BJ (cell line): Measurements from ENCODE around the gene TUBB. TPM values are rescaled to one million over a fixed set of nuclear protein-coding genes. Genes with fewer than 3 reads are reported as not detected.
"Not testable (repeated sequence)": the region's sequence is repeated elsewhere in the genome, so short reads cannot be mapped to it uniquely, and the experiment has no call there.

Experiments
- CTCF ChIA-PET: fragments of 350-600 bp; formaldehyde crosslinking; extraction: SDS; loops from one replicate; lab custom pipeline; 2021; ENCODE audit warnings: antibody characterized with exemption, inconsistent platforms; lab: Yijun Ruan, JAX
- POLR2A ChIA-PET: fragments of 300-600 bp; sonication (Branson Sonifier 250); formaldehyde crosslinking; extraction: SDS; loops from one replicate; lab custom pipeline; 2021; ENCODE audit warnings: antibody characterized with exemption; lab: Charles Lee
- DNase-seq: peaks from one replicate; pipeline ENCODE4 v3.0.0-alpha.2; 2011; ENCODE audit warnings: low read depth
- H3K27me3 ChIP-seq: 2 replicates; pipeline ENCODE4 v1.6.0; 2011; ENCODE audit warnings: low read length; ENCODE audit not compliant: control insufficient read depth, insufficient read depth
- H3K36me3 ChIP-seq: 2 replicates; pipeline ENCODE4 v1.5.1; 2011; ENCODE audit warnings: low read length; ENCODE audit not compliant: control insufficient read depth, insufficient read depth
- H3K4me3 ChIP-seq: 2 replicates; pipeline ENCODE4 v1.5.1; 2011; ENCODE audit warnings: low read depth, mild to moderate bottlenecking, control low read depth, low read length
- polyA plus RNA-seq: library from polyadenylated mRNA; depleted of rRNA; stranded (reverse); fragments of >200 nt; gene quantifications from 2 replicates; pipeline ENCODE4 v1.2.3, GENCODE V29; 2011
- TF ChIP-seq, protein P1 (sequence below): IDR thresholded peaks from 2 replicates; pipeline ENCODE4 v1.5.1; 2011; ENCODE audit warnings: low read depth, mild to moderate bottlenecking, control low read depth, inconsistent platforms, low read length, moderate library complexity; ENCODE audit not compliant: insufficient read depth

Gene TUBB
- polyA plus RNA-seq, 1 experiment: 1,840 TPM

DNA sequence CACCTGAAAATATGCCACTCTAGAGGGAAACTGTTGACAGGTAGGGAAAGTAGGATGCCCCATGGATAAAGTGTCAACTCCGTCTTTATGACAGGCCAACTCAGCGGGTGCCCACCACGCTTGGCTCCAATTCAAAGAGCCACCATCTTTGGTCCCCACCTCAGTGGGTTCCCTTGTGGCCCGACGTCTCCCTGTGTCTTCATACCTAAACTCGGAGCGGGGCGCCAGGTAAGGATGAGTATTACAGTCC, 3.3 kb upstream of the TUBB start:
- POLR2A ChIA-PET: interaction anchor here (0.5 to 1.3 kb wide), 5 partner anchors 10 to 102 kb away, joined by 3 to 8 read pairs (median 3); partner anchors contain the start of genes MRPS18B and PPP1R10
- CTCF ChIA-PET: interaction anchor here (0.6 to 20.5 kb wide), 4 partner anchors 17 to 104 kb away, joined by 3 to 387 read pairs (median 4); partner anchors contain the start of genes DHX16 and IER3
- Histone ChIP-seq H3K27me3 (no peaks in the 10 kb centered on the region), H3K4me3 (peak overlapping the region; percentile 63), H3K36me3 (peaks cover 10% of the 10 kb centered on the region)
- DNase-seq: no peak
- TF ChIP-seq, protein P1, sequence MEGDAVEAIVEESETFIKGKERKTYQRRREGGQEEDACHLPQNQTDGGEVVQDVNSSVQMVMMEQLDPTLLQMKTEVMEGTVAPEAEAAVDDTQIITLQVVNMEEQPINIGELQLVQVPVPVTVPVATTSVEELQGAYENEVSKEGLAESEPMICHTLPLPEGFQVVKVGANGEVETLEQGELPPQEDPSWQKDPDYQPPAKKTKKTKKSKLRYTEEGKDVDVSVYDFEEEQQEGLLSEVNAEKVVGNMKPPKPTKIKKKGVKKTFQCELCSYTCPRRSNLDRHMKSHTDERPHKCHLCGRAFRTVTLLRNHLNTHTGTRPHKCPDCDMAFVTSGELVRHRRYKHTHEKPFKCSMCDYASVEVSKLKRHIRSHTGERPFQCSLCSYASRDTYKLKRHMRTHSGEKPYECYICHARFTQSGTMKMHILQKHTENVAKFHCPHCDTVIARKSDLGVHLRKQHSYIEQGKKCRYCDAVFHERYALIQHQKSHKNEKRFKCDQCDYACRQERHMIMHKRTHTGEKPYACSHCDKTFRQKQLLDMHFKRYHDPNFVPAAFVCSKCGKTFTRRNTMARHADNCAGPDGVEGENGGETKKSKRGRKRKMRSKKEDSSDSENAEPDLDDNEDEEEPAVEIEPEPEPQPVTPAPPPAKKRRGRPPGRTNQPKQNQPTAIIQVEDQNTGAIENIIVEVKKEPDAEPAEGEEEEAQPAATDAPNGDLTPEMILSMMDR: no peak

DNA sequence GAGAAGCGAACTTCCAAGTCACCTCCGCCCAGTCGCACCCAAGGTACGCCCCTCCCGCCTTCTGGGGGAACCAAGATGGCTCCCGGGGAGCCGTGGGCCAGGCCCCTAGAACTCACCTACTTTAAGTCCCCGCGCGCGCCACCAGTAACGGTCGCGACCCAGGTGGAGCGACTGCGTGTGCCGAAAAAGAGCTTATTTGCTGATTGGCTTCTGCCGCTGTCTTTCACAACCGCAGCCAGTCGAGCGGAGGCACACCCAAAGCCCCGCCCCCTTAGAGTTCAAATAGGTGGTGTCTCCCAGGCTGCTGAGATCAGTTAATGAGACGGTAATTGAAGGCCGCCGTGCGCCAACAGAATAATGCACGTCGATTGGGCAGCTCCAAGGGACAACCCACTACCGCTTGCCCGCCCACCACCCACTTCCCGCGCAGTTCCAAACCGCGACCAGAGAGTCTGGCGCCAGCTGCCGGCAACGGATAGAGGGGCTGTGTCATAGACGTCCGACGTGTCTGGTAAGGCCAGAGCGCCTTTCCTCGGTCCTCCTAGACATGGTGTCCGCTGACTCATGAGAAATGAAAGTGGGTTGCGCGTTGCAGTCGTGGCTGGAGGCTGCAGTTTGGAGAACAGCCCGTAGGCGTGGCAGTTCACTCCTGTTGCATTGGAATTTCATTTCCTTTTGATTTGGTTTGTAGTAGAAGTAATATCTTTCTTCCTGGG, 2.9 kb upstream of the TUBB start, which contains the start of gene MDC1:
Gene MDC1 (minus strand): TSS at position 153 of the 716 bp plus-strand sequence. CDS start 2,106 bp downstream, outside the sequence.
- TF ChIP-seq, protein P1: peak; percentile 40
- H3K27me3 ChIP-seq: no peaks in the 10 kb centered on the region
- ChIA-PET CTCF (interaction anchor here (0.6 to 20.5 kb wide), 5 partner anchors 17 to 103 kb away, joined by 3 to 387 read pairs (median 4); partner anchors contain the start of genes DHX16 and IER3), POLR2A (interaction anchor here (0.5 to 1.3 kb wide), 9 partner anchors 11 to 129 kb away, joined by 3 to 27 read pairs (median 4); partner anchors contain the start of genes MRPS18B, NRM and PPP1R10)
- peaks cover 7% of the 10 kb centered on the region for H3K36me3 ChIP-seq
- peak; percentile 99 for DNase-seq
- peak within 1 kb of the TSS; percentile 63 for H3K4me3 ChIP-seq

DNA sequence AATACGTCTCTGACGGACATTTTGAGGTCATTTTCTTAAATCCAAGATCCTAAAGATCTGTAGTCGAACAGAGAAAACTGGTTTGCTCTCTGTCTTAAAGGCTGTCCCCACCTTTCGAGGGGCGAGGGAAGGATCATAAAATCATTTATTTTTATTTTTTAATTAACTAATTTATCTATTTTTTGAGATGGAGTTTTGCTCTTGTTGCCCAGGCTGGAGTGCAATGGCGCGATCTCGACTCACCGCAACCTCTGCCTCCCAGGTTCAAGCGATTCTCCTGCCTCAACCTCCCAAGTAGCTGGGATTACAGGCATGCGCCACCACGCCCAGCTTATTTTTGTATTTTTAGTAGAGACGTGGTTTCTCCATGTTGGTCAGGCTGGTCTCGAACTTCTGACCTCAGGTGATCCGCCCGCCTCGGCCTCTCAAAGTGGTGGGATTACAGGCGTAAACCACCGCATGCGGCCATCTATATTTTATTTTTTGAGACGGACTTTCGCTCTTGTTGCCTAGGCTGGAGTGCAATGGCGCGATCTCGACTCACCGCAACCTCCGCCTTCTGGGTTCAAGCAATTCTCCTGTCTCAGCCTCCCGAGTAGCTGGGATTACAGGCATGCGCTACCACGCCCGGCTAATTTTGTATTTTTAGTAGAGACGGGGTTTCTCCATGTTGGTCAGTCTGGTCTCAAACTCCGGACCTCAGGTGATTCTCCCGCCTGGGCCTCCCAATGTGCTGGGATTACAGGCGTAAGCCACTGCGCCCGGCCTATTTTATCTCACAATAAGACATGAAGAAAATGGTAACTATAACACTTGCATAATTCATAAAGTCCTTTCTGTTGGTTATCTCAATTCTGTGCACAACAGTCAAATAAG, 2.1 kb upstream of the TUBB start:
- POLR2A ChIA-PET: interaction anchor here (0.6 to 1.3 kb wide), 4 partner anchors 22 to 129 kb away, joined by 4 to 27 read pairs (median 10); partner anchors contain the start of gene NRM
- H3K27me3 ChIP-seq, H3K36me3 ChIP-seq, DNase-seq: not testable (repeated sequence)
- peak overlapping the region; percentile 37 for H3K4me3 ChIP-seq
- CTCF ChIA-PET: interaction anchor here (1.2 to 20.5 kb wide), 2 partner anchors 30 to 40 kb away, joined by 3 to 387 read pairs; partner anchors contain the start of gene DHX16

DNA sequence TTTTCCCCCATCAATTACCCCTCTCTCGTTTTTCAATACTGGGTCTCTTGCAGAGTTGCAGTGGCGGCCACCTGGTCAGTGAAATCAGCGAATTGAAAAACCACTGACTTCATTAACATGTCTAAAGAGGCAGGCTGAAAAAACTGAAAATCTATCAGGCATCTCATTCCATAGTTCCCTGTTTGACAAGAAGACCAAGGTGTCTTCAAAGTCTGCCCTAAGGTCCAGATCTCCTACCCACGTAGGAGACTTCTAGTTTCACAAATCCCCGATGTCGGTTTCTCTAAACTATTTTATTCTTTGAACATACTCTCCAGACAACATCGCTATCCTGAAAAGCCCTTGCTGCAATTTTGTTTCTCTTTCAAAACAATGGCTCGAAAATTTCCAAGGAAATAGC, 796 bp upstream of the TUBB start:
- TF ChIP-seq, protein P1: no peak
- Histone ChIP-seq H3K36me3 (peaks cover 12% of the 10 kb centered on the region), H3K27me3 (no peaks in the 10 kb centered on the region), H3K4me3 (peak overlapping the region; percentile 51)
- ChIA-PET CTCF (interaction anchor here (20.5 kb wide), 1 partner anchor 42 kb away, joined by 387 read pairs; the partner anchor contains the start of gene DHX16), POLR2A (no interaction called here)
- no peak for DNase-seq

DNA sequence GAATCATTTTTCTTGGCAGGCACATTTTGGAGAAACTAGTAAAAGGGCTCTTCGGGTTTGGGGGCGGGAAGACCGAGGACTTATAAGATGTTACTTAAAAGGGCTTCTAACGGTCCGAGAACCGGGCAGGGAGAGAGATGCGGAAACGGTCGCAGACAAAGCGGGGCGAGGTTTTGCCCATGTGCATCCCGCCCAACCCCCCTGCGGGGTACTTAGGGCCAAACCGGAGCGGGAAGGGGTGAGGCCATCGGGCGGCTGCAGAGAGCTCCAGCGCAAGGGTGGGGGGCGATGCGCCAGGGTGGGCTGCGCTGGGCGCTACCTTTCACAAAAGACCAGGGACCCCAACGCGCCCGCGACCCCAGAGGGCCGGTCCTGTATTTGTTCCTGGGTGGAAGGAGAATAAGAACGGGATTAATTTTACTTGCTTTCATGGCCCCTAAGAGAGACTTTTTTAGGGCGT, 616 bp downstream of the TUBB start:
- peak overlapping the region; percentile 92 for H3K4me3 ChIP-seq
- ChIA-PET CTCF (interaction anchor here (0.6 to 20.5 kb wide), 7 partner anchors 9 to 162 kb away, joined by 3 to 387 read pairs (median 11); partner anchors contain the start of genes DDR1, DHX16, FLOT1 and NRM), POLR2A (interaction anchor here (0.6 to 1.6 kb wide), 2 partner anchors 25 to 39 kb away, joined by 4 to 8 read pairs; no protein-coding TSS in a partner anchor)
- no peak for DNase-seq
- H3K27me3 ChIP-seq: no peaks in the 10 kb centered on the region
- peaks cover 14% of the 10 kb centered on the region for H3K36me3 ChIP-seq
- TF ChIP-seq, protein P1: no peak; the same call in 1 of the 2 replicates
